GM21529 (cell line): ENCODE results near the gene BCAR3.

Source experiments
- ATAC-seq: cut with Tn5 transposase; IDR thresholded peaks from one replicate; pipeline ENCODE4 v1.9.1; 2021; ENCODE audit not compliant: unreplicated experiment

The BCAR3 gene

DNA sequence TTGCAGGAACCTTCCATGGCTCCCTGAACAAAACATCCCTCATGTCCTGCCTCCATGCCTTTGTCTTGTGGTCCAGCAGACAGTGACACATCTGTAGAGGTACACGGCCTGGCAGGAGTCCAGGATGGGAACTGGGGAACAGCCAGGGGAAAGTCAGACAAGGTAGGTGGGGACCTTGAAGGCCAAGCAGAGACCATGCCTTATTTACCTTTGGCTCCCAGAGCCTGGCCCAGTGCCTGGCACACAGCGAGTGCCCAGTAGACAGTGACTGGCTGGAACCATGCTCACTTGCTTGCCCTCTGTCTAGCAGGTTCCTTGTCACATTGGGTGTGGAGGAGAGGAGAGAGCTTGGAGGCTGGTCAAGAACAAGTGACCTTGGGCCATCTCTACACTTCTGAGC, 81.0 kb downstream of the BCAR3 start:
- ATAC-seq = no peak

DNA sequence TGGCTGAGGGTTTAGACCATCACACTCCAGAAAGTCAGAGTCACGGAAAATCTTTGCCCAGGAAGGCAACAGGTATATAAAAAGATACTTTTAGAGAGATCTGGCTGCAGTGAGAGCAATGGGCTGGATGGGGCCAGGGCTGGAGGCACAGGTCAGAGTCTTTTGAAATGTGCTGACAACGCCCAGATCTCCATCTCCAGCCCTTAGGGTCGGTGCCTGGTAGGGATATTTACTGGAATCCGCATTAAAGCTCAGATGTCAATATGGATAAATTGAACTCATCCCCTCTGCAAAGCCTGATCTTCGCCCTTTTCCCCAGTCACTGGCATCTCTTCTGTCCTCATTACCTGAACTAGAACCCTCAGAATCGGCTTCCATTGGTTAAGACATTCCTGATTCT, 82.2 kb downstream of the BCAR3 start:
- ATAC-seq = no peak

DNA sequence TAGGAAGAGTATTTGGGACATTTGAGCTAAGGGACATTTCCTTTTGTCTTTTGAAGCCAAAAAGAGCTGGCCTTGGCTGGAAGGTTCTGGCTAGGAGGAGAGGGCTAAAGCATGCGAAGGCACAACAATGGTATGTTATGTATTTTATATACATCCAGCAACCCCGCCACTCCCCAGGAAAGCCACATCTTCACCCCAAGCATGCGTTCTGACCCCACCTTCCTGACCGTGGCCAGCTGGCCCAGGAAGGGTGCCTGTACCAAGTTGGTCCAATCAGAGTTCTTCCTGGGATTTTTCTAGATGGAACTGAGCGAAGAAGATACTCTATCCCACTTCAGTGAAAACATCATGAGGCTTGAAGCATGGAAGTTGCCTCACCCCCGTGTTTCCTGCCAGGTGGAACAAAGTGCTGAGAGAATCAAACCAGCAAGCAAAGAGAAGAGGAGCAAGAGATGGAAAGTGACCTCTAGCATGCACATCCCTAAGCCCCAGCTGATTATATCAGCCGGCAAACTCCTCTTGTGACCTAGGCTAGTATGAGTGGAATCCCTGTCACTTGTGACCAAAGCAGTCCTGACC, 82.7 kb downstream of the BCAR3 start:
- no peak for ATAC-seq

DNA sequence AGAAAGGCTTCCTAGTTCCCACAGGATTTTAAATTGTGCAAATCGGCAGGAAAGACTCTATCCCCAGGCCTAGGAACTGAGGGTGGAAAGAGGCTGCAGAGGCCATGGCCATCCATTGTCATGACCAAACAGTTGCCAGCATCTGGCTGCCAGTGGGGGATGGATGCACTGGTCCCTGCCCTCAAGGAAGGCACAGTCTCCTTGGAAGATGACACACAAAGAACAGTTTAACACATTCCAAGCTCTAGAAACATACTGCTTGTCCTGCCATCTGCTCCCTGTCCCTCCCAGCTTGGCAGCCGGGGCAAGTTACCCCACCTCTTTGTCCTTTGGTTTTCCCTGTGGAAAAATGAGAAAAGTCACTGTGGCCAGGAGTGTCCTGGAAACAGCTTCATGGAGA, 83.2 kb downstream of the BCAR3 start:
- ATAC-seq = no peak

DNA sequence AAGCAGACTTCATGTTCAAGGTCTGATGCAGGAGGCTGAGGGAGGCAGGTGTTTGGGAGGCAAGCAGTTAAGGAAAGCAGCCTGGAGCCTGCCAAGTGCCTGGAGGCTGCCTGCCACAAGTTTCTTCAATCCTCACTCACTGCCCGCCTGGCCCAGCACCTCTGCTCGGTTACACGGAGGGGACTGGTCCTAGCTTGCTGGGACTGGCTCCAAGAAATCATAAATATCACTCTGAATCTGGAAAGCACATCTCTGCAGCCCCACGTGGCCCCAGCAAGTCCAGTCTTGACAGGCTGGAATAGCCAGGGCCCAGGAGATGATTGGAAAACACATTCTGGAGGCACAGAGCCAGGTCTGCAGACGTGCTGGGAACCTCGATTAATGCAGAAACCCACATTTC, 83.9 kb downstream of the BCAR3 start:
- no peak for ATAC-seq

DNA sequence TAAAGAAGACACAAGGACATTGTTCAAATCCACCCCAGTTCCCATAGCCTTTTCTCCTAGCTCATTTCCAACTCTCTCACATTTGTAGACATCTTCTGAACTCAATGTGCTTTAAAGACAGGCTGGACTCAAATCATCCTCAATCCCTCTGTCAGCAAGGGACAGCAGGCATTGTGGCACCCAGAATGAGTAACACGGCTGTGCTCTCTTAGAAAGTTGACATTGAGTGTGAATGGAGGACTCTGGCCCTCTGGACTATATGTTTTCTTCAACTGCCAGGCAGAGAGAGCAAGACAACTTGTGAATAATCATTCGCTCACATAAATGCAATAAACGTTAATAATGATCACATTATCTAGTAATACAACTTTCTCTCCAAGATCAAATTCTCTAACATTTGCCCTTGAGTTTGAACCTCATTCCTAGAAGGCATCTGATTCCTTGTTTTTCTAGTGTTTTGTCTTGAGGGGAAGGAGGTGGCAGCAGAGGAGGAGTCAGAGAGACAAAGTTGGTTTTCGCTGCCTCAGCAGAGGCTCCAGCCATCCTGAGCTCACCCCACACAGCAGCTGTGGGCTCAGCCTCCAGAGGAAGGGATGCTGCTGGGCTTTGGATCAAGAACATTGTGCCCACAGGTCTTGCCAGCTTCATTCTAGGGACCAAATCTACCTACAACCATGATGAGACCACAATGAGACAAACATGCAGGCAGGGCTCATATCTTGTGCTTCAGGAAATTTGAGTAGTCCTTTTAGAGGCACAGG, 85.1 kb downstream of the BCAR3 start:
- no peak for ATAC-seq

DNA sequence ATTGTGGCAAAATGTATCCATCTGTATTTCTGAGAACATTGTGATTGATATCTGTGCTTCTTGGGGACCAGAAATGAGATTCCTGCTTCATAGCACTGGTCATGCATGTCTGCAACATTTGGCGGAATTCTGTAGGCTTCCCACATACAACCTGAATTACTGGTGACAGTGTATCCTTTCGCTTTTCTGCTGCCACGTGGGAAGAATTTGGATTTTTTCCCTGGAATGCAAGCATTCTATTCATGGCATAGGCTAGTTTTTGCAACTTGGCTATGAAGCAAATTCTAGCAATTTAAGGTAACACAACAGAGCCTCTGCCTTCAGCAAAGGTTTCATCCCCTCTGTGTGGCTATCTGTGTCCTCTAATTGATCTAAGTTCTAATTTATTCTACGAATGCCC, 85.9 kb downstream of the BCAR3 start:
- no peak for ATAC-seq

DNA sequence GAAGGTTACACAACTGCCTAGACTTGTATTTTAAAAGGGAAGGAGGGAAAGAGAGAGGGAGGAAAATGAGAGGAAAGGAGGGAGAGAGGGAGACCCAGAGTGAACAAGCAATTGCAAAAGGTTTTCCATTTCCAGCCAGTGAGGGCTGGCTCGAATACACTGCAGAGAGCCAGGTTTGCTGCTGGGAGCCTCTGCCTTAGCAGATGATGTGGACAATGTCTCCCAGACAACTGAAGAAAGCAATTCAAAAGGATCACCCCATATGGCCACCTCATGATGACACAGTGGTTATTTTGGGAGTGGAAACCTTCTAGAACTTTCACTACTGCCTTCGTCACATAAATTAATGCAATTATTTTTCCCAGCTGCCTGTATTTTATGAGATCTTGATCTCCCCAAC, 86.4 kb downstream of the BCAR3 start:
- ATAC-seq = no peak

DNA sequence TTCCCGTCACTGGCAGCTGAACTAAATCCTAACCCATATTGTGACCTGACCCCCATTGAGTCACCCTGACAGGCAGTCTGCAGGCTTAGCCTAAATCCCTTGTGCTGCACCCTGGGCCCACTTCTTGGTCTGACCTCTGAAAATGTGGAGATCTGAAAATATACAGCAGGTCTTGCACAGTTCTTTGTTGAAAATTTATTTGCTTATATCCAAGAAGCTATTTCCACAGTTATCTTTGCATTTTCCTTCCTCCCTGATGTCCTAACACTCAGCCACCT, 87.1 kb downstream of the BCAR3 start:
- ATAC-seq = no peak

DNA sequence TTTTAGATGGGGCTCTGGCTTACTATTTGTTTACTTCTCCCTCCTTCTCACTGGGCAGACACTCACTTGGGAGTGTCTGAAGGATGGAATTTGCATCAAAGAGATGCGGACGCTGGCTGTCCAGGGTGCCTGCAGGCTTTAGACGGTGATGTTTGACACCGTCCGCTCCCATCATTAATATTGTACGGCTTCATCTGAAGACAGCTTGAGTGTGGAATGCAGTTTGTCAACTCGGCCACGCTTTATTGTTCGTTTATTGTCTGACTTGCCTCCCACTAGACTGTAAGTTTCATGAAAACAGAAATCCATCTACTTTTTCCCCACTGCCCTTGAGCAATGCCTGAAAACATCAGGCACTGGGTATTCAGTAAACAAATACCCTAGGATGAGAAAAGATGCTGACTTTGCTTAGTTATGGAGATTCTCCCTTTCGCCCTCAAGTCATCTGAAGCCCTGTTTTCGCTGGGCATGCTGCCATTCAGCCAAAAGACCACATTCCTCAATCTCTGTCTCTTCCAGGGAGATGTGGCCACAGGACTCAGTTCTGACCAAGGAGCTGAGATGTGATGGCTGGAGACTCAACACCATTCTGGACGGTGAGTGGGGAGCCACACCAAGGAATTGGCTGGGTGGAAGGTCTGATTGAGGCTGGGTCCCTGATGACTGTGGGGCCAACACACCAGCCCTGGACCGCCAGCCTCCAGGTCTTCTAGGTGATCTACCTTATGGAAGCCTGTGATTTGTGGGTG, 87.6 kb downstream of the BCAR3 start:
- no peak for ATAC-seq

DNA sequence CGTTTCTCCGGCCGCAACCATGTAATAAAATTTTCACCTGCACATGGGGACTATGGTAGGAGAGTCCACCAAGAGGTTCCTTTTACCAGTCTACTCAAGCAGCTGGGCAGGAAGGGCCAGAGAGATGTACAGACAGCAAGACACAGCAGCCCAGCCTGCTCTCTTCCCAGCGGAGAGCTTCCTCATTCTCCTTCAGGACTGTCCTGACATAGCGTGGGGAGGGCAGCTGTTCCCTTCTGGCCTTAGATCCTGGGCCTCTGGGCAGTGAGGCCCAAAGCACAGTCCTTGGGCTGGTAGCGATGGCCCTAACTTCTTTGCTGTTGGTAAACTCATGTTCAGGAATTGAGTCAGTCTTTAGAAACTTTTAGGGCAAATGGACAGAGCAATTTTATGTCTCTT, 89.1 kb downstream of the BCAR3 start:
- ATAC-seq = no peak

DNA sequence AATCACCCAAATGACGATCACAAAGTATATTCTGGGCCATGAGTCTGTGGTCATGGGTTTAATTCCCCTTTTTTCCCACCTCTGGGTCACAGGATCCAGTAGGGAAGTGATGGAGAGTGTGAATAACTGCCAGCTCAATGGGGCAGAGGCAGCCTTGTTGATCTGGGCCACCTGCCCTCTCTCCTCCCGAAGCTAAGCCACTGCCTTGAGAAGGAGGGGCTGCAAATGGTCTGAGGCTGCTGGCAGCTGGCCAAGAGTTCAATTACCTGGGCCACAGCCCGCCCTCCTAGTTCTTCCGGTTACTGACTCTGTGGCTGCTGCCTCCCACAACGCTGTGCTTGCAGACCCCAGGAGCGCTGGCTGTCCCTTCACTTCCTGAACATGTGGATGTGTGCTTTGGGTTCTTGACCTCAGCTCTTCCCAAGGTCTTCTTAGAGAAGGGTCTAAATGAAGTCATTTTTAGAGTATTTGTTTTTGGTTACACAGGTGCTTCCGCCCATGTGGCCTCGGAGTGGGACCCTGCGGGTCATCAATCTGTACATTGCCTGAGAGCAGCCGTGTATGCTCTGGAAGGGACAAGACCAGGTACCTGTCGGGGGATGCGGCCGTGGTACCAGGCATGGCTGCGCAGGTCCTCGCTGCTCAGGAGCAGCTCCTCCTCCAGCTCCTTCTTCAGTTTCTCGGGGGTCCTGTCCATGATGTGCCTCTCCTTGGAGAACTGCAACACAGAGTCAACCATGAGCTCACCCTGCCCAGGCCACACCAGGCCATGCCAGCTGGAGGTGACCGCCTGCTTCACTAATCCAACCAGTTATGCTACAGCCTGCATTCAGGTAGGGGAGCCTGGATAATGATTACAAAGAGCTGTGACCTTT, 89.7 kb downstream of the BCAR3 start:
- ATAC-seq = peak; percentile 78

DNA sequence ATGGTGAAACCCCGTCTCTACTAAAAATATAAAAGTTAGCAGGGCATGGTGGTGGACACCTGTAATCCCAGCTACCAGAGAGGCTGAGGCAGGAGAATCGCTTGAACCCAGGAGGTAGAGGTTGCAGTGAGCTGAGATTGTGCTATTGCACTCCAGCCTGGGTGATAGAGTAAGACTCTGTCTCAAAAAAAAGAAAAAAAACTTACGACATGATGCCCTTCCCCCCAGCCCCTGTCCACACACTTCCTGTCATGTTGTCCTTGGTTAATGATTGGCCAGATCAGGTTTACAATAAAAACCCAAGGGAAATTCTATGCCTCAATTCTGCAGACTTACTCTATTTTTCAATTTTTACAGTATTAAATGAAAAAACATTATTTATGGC, 90.4 kb downstream of the BCAR3 start:
- peak; percentile 7 for ATAC-seq

DNA sequence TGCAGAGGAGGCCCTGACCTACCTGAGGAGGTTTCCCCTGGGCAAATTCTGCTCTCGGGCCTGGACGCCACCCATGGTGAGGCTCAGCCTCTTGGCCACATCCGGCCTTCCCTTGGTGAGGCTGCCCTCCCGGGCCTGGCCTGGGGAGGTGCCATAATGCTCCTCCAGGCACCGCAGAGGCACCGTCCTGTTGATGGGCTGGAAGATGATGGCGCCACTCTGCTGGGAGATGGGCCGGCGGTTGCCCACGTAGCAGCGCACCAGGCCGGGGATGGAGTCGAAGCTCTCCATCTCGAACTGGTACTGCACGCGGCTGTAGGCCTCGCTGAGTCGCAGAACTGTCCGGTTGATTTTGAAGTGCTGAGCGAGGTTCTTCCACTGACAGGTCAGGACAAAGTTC, 92.7 kb downstream of the BCAR3 start:
- ATAC-seq = no peak

DNA sequence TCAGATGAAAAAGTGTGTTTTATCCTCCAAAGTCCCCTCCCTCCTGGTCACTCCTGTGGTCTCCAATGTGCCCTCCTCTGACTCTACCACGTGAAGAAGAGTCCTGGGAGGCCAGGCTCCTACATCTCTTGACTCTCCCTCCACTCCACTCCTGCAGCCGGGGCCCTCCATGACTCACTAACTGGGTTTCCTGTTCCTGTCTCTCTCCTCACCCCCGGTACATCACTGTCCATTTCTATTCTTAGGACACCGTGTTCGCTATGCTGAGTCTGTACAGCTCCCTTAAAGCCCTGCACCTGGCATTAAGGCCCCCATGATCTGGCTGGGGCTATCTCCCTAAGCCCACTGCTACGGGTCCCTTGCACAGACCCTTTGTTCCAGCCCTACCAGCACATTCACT, 93.4 kb downstream of the BCAR3 start:
- no peak for ATAC-seq

DNA sequence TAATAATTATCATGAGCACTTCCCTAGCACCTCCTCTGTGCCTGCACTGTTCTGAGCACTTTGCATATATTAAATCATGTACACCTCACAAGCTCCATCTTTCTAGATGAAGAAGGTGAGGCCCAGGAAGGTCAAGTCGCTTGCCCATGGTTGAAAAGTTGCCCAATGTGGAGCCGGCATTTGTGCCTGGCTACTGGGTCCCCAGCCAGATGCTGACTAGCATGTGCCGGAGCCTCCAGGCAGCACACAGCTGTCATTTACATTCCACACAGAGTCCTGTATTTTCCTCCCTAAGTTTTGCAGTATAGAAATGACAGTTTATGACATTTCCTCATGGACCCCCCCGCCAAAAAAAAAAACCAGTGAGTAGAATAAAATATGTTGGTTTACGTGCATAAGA, 94.3 kb downstream of the BCAR3 start:
- ATAC-seq = no peak

DNA sequence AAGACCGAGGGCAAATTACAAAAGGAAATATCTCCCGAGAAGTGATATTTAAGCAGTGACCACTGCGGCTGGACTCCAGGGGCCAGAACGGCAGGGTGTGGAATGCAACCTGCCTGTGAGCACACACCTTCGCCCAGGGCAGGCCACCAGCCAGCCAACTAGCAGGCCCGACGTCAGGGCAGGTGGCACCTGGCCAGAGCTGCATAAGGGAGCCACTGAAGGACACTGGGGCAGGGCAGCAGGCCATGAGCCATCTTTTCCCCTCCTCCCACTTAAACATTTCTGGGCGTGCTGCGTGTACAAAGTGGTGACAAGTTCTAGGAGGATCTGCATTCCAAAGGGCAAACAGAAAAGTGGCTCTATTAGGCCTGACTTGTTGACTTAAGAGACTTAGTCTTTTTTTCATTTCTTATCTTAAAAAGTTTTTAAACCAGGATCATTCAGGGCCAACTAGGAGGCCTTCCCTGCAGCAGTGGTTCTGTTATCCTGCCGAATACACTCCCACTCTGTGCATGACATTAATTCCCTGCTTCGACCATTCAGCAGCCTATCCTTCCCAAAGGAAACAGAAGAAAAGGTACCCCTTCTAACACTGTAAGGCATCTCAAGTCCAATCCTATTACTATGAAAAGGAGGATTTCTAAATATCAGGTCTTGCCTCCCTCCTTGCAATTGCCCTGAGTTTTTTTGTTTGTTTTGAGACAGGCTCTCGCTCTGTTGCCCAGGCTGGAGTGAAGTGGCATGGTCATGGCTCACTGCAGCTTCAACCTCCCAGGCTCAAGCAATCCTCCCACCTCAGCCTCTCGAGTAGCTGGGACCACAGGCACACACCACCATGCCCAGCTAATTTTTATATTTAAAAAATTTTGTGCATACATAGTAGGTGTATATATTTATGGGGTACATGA, 96.3 kb downstream of the BCAR3 start:
- ATAC-seq = no peak

DNA sequence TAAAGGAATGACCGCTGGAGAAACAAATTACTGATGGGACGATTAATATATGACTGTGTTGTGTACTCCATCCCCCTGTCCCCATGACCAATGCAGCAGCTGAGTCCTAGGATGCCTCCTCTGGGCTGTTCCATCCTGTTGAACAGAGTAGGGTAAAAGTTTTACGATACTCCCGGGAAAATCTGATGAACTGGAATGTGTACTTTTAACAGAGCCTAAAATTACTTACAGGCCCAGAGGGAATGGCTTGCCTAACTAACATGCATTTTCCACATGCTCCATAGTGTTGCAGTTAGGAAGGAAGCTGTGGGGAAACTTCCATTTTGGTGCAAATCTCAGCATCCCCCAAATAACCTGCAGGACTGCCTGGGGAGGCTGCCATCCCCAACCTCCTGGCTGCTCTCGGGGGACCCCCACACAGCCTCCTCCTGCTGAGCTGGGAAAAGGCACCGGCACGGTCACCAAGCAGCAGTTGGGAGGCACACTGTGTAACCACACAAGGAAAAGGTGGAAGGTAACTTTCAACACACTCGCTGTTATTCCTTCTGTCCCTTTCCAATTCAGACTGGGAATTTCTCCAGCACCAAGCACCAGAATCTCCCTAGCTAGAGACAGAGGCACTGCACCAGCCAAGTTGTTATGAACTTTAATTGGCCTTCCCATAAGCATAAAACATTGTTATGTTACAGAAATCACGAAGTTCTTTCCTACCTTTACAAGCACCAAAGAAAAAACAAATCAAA, 97.2 kb downstream of the BCAR3 start:
- ATAC-seq = no peak

DNA sequence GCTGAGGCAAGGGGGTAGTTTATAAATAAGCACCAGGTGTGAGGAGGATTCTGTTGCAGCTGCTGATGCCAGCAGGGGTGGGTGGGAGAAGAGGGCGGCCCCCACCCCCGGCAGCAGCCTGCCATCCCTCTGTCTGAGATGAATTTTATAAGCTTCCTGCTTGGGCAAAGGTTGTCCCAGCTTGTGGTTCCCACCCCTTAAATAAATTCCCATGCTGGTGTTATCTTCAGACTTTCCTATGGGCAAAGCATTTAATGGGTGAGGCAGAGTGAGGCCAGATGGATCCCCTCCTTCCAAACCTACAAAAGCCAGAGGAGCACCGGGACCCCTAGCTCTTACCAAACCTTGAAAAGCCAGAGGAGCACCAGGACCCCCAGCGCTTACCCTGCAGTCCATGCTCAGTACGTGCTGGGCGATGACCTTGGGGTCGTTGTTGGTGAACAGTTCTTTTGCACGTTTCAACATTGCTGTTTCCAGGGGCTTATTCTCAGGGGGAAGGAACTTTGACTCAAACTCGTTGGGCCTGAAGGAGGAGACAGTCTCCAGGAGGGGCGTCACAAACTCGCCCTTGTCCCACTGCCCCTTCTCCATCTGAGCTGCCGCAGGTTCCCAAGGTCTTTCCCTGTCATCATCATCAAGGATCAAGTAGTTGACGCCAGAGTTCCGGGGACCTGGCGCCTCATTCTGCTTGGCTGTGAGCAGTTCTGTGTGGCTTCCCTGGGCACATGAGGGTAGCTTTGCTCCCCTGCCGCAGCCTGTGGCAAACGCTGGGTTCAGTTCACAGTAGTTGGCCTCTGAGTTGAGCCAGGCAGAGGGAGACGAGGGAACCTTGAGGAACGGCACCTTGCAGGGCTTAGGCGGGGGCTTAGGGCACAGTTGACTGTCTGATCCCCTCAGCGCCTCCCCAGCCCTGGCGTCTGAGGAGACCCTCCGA, 99.5 kb downstream of the BCAR3 start:
- ATAC-seq = no peak
